GDM1 (cell line): Measurements from ENCODE around the gene GALNT8.

Experiments used
- DNase-seq: peaks from one replicate; lab custom pipeline; 2025; lab: John Stamatoyannopoulos, UW

The GALNT8 gene

GRCh38 chr12:4796694-4797482, 76.7 kb downstream of the GALNT8 start:
- DNase-seq, result peak; percentile 18

- DNase-seq, result no peak
Observed at GRCh38 chr12:4800555-4800954, 80.4 kb downstream of the GALNT8 start.

GRCh38 chr12:4802841-4803240, 82.6 kb downstream of the GALNT8 start:
- DNase-seq, result no peak

GRCh38 chr12:4806439-4807115, 86.4 kb downstream of the GALNT8 start:
- no peak for DNase-seq

- DNase-seq, result no peak
Observed at GRCh38 chr12:4807116-4807783, 87.0 kb downstream of the GALNT8 start.

GRCh38 chr12:4807813-4808212, 87.6 kb downstream of the GALNT8 start:
- no peak for DNase-seq

GRCh38 chr12:4809013-4809448, 88.8 kb downstream of the GALNT8 start:
- no peak for DNase-seq

- no peak for DNase-seq
Observed at GRCh38 chr12:4809449-4810218, 89.4 kb downstream of the GALNT8 start.

- DNase-seq, result no peak
Observed at GRCh38 chr12:4810219-4810671, 90.0 kb downstream of the GALNT8 start.

GRCh38 chr12:4812624-4813327, 92.6 kb downstream of the GALNT8 start:
- DNase-seq, result no peak

GRCh38 chr12:4813741-4814140, 93.5 kb downstream of the GALNT8 start:
- DNase-seq, result no peak

- DNase-seq, result no peak
Observed at GRCh38 chr12:4814485-4814884, 94.3 kb downstream of the GALNT8 start.

- DNase-seq, result no peak
Observed at GRCh38 chr12:4816744-4817525, 96.7 kb downstream of the GALNT8 start.

- peak; percentile 32 for DNase-seq
Observed at GRCh38 chr12:4817880-4818279, 97.7 kb downstream of the GALNT8 start.

GRCh38 chr12:4819654-4820053, 99.5 kb downstream of the GALNT8 start:
- peak; percentile 27 for DNase-seq

GRCh38 chr12:4820971-4821370, 100.8 kb downstream of the GALNT8 start:
- DNase-seq, result no peak
